Ovary (tissue), 9 donors: Measurements from ENCODE around the gene TRIM3. TPM values are rescaled to one million over a fixed set of nuclear protein-coding genes. Genes with fewer than 3 reads are reported as not detected.

Source experiments
- DNase-seq, 5 donors: peaks; one replicate each; pipeline ENCODE4 v3.0.0-alpha.2; 2019 to 2020
- H3K27ac ChIP-seq, 2 donors: fragments of 200-600 bp; one replicate each; pipeline versions ENCODE4 v1.5.1 to v1.8.0; 2019 to 2022
- H3K27me3 ChIP-seq: fragments of 200-600 bp; one replicate; pipeline ENCODE4 v1.8.0; 2022
- H3K36me3 ChIP-seq: fragments of 200-600 bp; sonication (generic); one replicate; pipeline ENCODE4 v1.5.1; 2019
- H3K4me1 ChIP-seq: one replicate; pipeline ENCODE4 v1.8.1; 2013; ENCODE audit warnings: mild to moderate bottlenecking, moderate library complexity; ENCODE audit not compliant: insufficient read depth
- H3K4me3 ChIP-seq: fragments of 200-600 bp; sonication (generic); one replicate; pipeline ENCODE4 v1.5.1; 2017
- H3K9me3 ChIP-seq, 2 donors: fragments of 200-600 bp in 1 of 2; sonication (generic) in 1 of 2; one replicate each; pipeline versions ENCODE4 v1.5.1 to v1.8.1; 2013 to 2019; ENCODE audit warnings: mild to moderate bottlenecking in 1 of 2, moderate library complexity in 1 of 2
- EP300 ChIP-seq: sonication (generic); formaldehyde crosslinking; IDR thresholded peaks from one replicate; pipeline ENCODE4 v1.6.1; 2017; ENCODE audit warnings: antibody characterized with exemption
- POLR2A ChIP-seq: fragments of 450-650 bp; IDR thresholded peaks from one replicate; pipeline ENCODE4 v1.6.1; 2017; ENCODE audit warnings: antibody characterized with exemption, mild to moderate bottlenecking, moderate library complexity
- WGBS, 3 donors: extraction: QIAGEN DNeasy Blood & Tissue Kit in 1 of 3; methylation state at CpG; one replicate each; pipeline versions ENCODE4 v1.1.5 to v1.1.7; 2013 to 2017; 5-methylcytosine and 5-hydroxymethylcytosine counted together
- intact Hi-C, 4 donors: fragments of 100-400 bp; cut with DNase I; formaldehyde crosslinking; loops; one replicate each; pipeline versions ENCODE4 v1.11.0 to v1.15.1; 2022 to 2023
- polyA plus RNA-seq, 2 donors: library from polyadenylated mRNA; stranded (reverse); fragments of 200-250 nt in 1 of 2; fragments of 350-450 nt in 1 of 2; fragmentation: Illumina TruSeq in 1 of 2; extraction: RNeasy Lipid Tissue Mini Kit (QIAGEN cat#74804) in 1 of 2; gene quantifications; one replicate each; pipeline ENCODE4 v1.2.3, GENCODE V29; 2013 to 2014
- total RNA-seq, 7 donors: library from RNA; depleted of rRNA in 2 of 7; stranded (reverse); fragments of >200 nt in 2 of 7; fragmentation: NEBNext Ultra II Directional in 3 of 7; extraction: Animal tissue kit (Norgen Biotek cat#: 25700) in 3 of 7; gene quantifications; one replicate each; pipeline versions ENCODE4 v1.1.0 to v1.2.4, GENCODE V29; 2016 to 2023
- TF ChIP-seq, protein P1 (sequence below), 3 donors: fragments of 450-650 bp in 2 of 3; fragments of 200-600 bp in 1 of 3; IDR thresholded peaks; one replicate each; pipeline versions ENCODE4 v1.5.1 to v1.8.0; 2016 to 2022; ENCODE audit warnings: antibody characterized with exemption in 3 of 3, mild to moderate bottlenecking in 1 of 3
- donor health status: DM: no; HTN: no; CAD: no; lungs with moderate emphysema.
- donor health status: DM: no; HTN: no; CAD: no.
- donor health status: Bipolar disorder and iron deficiency.
- donor health status: DM: yes; HTN: yes; CAD: no.
- donor health status: DM: no; HTN: no; CAD: no.
- donor health status: DM: yes; HTN: yes; CAD: no.

The TRIM3 gene
- total and polyA plus RNA-seq, 9 donors = 9.7 to 27.4 (median 18.4) TPM

DNA sequence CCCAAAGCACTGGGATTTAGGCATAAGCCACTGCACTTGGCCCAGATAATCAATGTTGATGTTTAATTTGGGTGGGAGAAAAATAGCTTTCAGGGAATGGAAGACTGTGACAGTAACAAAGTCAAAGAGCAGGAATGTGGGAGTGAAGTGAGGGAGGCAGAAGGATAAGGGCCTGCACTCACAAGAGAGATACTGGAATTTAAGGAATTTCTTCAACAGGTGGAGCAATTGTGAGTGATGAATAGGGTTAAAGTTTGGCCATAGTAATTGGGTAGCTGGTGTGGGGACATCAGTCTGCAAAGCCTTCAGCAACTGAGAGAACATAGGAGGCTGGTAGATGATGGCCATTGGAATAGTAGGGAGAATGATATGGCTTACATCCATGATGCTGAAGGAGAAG is 46.2 kb downstream of the TRIM3 start:
- H3K27ac ChIP-seq = no peak overlapping the region
- H3K4me1 ChIP-seq = no peaks in the 10 kb centered on the region
- TF ChIP-seq EP300 (no peak), POLR2A (no peak)
- TF ChIP-seq, protein P1, sequence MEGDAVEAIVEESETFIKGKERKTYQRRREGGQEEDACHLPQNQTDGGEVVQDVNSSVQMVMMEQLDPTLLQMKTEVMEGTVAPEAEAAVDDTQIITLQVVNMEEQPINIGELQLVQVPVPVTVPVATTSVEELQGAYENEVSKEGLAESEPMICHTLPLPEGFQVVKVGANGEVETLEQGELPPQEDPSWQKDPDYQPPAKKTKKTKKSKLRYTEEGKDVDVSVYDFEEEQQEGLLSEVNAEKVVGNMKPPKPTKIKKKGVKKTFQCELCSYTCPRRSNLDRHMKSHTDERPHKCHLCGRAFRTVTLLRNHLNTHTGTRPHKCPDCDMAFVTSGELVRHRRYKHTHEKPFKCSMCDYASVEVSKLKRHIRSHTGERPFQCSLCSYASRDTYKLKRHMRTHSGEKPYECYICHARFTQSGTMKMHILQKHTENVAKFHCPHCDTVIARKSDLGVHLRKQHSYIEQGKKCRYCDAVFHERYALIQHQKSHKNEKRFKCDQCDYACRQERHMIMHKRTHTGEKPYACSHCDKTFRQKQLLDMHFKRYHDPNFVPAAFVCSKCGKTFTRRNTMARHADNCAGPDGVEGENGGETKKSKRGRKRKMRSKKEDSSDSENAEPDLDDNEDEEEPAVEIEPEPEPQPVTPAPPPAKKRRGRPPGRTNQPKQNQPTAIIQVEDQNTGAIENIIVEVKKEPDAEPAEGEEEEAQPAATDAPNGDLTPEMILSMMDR (IDR thresholded peaks at IDR 0.05) = no peak
- H3K27me3 ChIP-seq = no peaks in the 10 kb centered on the region
- intact Hi-C loops = no loop called here
- no peaks in the 10 kb centered on the region for H3K9me3 ChIP-seq
- no peaks in the 10 kb centered on the region for H3K36me3 ChIP-seq
- DNase-seq = no peak
- H3K4me3 ChIP-seq = no peak overlapping the region

DNA sequence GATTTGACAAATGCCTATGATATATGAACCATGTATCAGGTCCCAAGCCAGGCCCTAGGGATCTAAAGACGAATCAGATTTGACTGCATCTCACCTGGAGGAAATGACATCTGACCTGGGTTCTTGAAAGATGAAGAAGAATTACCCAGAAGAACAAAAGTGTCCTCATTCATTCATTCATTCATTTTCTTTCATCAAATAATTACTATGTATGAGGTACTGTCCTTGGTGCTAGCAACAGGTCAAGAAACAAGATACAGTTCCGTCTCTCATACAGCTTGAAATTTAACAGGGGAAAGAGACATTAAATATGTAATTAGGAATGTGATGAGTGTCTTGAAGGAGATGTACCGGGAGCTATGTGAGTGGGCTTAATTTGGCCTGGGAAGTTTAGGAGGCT is 53.1 kb downstream of the TRIM3 start:
- Histone ChIP-seq H3K9me3 (no peaks in the 10 kb centered on the region), H3K36me3 (no peaks in the 10 kb centered on the region), H3K27me3 (no peaks in the 10 kb centered on the region), H3K4me1 (peaks cover 4% of the 10 kb centered on the region), H3K27ac (no peak overlapping the region), H3K4me3 (no peak overlapping the region)
- no peak for DNase-seq
- TF ChIP-seq EP300 (no peak), POLR2A (no peak)
- TF ChIP-seq, protein P1 (IDR thresholded peaks at IDR 0.05) = no peak
- intact Hi-C loops = no loop called here
- WGBS, 3 donors = 84 to 89% (median 85%) methylated on average over 3 of the region's 3 CpGs

DNA sequence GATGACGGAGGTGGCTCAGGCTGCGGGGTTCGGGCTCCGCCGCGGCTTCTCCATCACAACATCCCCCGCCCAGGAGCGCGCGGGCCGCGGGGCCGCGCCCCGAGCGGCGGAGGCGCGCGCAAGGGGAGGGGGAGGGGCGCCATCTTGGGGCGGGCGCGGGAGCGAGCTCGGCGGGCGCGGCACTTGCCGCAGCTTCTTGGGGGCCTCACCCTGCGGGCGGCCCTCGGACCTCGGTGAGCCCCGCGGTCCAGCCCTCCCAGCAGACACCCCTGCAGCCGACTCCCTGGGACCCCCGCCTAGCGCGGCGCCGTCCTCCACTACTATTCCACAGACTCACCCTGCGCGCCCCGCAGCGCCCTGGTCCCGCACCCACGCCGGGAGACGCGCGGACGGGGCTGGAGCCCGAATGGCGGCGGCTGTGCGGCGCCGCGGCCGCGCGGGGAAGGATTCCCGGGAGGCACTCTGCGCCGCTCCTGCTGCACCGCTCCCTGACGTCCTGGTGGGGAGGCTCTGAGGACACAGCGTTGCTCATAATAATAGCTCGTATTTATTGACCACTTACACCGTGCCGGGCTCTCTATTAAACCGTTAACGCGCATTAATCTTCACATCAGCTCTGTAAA is 54.6 kb downstream of the TRIM3 start, which contains the start of gene APBB1:
Gene APBB1, minus strand, starts transcription at position 86 of the 623 bp plus-strand sequence. CDS start 7,747 bp downstream, outside the sequence.
- Histone ChIP-seq H3K36me3 (no peaks in the 10 kb centered on the region), H3K27ac (peak within 1 kb of the TSS; percentile 95 to 97), H3K27me3 (no peaks in the 10 kb centered on the region), H3K9me3 (no peaks in the 10 kb centered on the region), H3K4me1 (peaks cover 4% of the 10 kb centered on the region), H3K4me3 (peak within 1 kb of the TSS; percentile 88)
- TF ChIP-seq, protein P1 (IDR thresholded peaks at IDR 0.05) = peak in 2 of 3 donors; percentile 19 to 27
- no peak for TF ChIP-seq EP300
- TF ChIP-seq POLR2A = peak; percentile 62
- intact Hi-C loops = no loop called here
- WGBS, 3 donors = 0 to 1% (median 1%) methylated on average over 20 to 74 of the region's 75 CpGs
- DNase-seq = peak; percentile 75 to 87 (median 83)

DNA sequence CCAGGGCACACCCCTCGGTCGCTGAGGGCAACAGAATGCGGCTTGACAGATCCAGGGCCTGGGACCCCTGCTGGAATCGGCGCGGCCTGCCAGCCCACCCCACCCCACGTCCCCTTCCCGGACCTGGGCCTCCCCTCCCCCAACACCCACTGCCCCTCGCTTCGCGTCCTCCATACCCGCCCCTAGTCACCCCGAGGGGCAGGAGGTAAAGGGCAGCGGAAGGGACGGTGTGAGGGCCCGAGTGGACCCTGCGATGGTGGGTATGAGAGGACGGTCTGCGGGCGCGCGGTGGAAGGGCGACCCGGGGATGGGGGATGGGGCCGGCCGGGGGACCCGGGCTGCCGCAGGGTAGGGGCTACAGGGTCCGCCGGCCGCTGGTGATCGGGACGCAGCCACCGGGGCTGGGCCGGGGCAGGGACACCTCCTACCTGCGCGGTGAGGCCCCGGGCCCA is 55.2 kb downstream of the TRIM3 start:
- H3K4me3 ChIP-seq = peak overlapping the region; percentile 88
- peak overlapping the region; percentile 95 to 97 for H3K27ac ChIP-seq
- H3K36me3 ChIP-seq = no peaks in the 10 kb centered on the region
- intact Hi-C loops = no loop called here
- DNase-seq = peak in 1 of 5 donors; percentile 60
- H3K9me3 ChIP-seq = no peaks in the 10 kb centered on the region
- TF ChIP-seq, protein P1 (IDR thresholded peaks at IDR 0.05) = no peak
- TF ChIP-seq EP300 = no peak
- no peak for TF ChIP-seq POLR2A
- H3K4me1 ChIP-seq = peaks cover 4% of the 10 kb centered on the region
- no peaks in the 10 kb centered on the region for H3K27me3 ChIP-seq
- WGBS, 3 donors = 0 to 1% (median 1%) methylated on average over 36 to 38 of the region's 38 CpGs
